H9 (cell line): ENCODE data around the gene ADNP2. TPM values are rescaled to one million over a fixed set of nuclear protein-coding genes. Genes with fewer than 3 reads are reported as not detected.

Experiments used
- DNase-seq: peaks from one replicate; pipeline ENCODE4 v3.0.0-alpha.2; 2017
- H2AFZ ChIP-seq: one replicate; pipeline ENCODE4 v1.6.1; 2013; ENCODE audit warnings: mild to moderate bottlenecking, low read length, control low read depth, moderate library complexity
- H2AK5ac ChIP-seq: 2 replicates; pipeline ENCODE4 v1.6.1; 2013; ENCODE audit warnings: low read length, control low read depth, mixed read lengths; ENCODE audit not compliant: insufficient read length
- H2BK120ac ChIP-seq: one replicate; pipeline ENCODE4 v1.6.1; 2013; ENCODE audit warnings: low read depth, mild to moderate bottlenecking, low read length, control low read depth, inconsistent platforms; ENCODE audit not compliant: poor library complexity, severe bottlenecking
- H2BK12ac ChIP-seq: 2 replicates; pipeline ENCODE4 v1.6.1; 2013; ENCODE audit warnings: low read length, control low read depth, mixed read lengths, low read depth; ENCODE audit not compliant: insufficient read length
- H2BK15ac ChIP-seq: 2 replicates; pipeline ENCODE4 v1.6.1; 2013; ENCODE audit warnings: low read depth, low read length, control low read depth
- H2BK20ac ChIP-seq: one replicate; pipeline ENCODE4 v1.6.1; 2013; ENCODE audit warnings: low read depth, mild to moderate bottlenecking, low read length, control low read depth, inconsistent platforms; ENCODE audit not compliant: poor library complexity, severe bottlenecking
- H2BK5ac ChIP-seq: 2 replicates; pipeline ENCODE4 v1.6.1; 2013; ENCODE audit warnings: low read length, control low read depth, mixed read lengths; ENCODE audit not compliant: insufficient read length
- H3K14ac ChIP-seq: 2 replicates; pipeline ENCODE4 v1.6.1; 2013; ENCODE audit warnings: low read length, control low read depth; ENCODE audit not compliant: insufficient read depth
- H3K18ac ChIP-seq: 2 replicates; pipeline ENCODE4 v1.6.1; 2013; ENCODE audit warnings: low read depth, mild to moderate bottlenecking, mixed read lengths, low read length, control low read depth; ENCODE audit not compliant: insufficient read length
- H3K23ac ChIP-seq: 2 replicates; pipeline ENCODE4 v1.6.1; 2013; ENCODE audit warnings: low read length, control low read depth, mixed read lengths, low read depth; ENCODE audit not compliant: insufficient read length
- H3K23me2 ChIP-seq: 2 replicates; pipeline ENCODE4 v1.6.1; 2013; ENCODE audit warnings: low read depth, mild to moderate bottlenecking, mixed read lengths, low read length, control low read depth; ENCODE audit not compliant: insufficient read length, poor library complexity, severe bottlenecking
- H3K27ac ChIP-seq: 2 replicates; pipeline ENCODE4 v1.5.1; 2013; ENCODE audit warnings: low read length, control low read depth, mixed read lengths, low read depth; ENCODE audit not compliant: insufficient read length
- H3K27me3 ChIP-seq: 2 replicates; pipeline ENCODE4 v1.6.1; 2013; ENCODE audit warnings: low read length, control low read depth, inconsistent platforms; ENCODE audit not compliant: insufficient read depth
- H3K4ac ChIP-seq: 2 replicates; pipeline ENCODE4 v1.6.1; 2013; ENCODE audit warnings: low read depth, mild to moderate bottlenecking, control low read depth, inconsistent platforms, low read length, moderate library complexity
- H3K4me1 ChIP-seq: 2 replicates; pipeline ENCODE4 v1.6.1; 2013; ENCODE audit warnings: low read length, control low read depth, inconsistent platforms; ENCODE audit not compliant: insufficient read depth
- H3K4me2 ChIP-seq: 2 replicates; pipeline ENCODE4 v1.6.1; 2013; ENCODE audit warnings: low read length, control low read depth, mixed read lengths; ENCODE audit not compliant: insufficient read length, insufficient read depth
- H3K56ac ChIP-seq: 2 replicates; pipeline ENCODE4 v1.6.1; 2013; ENCODE audit warnings: low read depth, mild to moderate bottlenecking, mixed read lengths, low read length, control low read depth; ENCODE audit not compliant: insufficient read length
- H3K79me1 ChIP-seq: 2 replicates; pipeline ENCODE4 v1.6.1; 2013; ENCODE audit warnings: low read depth, mild to moderate bottlenecking, moderate library complexity, low read length, control low read depth, inconsistent platforms; ENCODE audit not compliant: insufficient read depth, poor library complexity, severe bottlenecking
- H3K79me2 ChIP-seq: 2 replicates; pipeline ENCODE4 v1.6.1; 2013; ENCODE audit warnings: low read length, control low read depth, inconsistent platforms; ENCODE audit not compliant: insufficient read depth
- H3K9ac ChIP-seq: 2 replicates; pipeline ENCODE4 v1.6.1; 2013; ENCODE audit warnings: low read length, control low read depth, mixed read lengths; ENCODE audit not compliant: insufficient read length; ENCODE audit errors: extremely low read depth
- H3K9me3 ChIP-seq: one replicate; pipeline ENCODE4 v1.6.1; 2013; ENCODE audit warnings: low read depth, low read length, inconsistent platforms; ENCODE audit not compliant: control insufficient read depth
- H3T11ph ChIP-seq: one replicate; pipeline ENCODE4 v1.6.1; 2013; ENCODE audit warnings: mild to moderate bottlenecking, low read length, control low read depth, inconsistent platforms
- H4K20me1 ChIP-seq: one replicate; pipeline ENCODE4 v1.6.1; 2013; ENCODE audit not compliant: control insufficient read depth, insufficient read length, insufficient read depth
- H4K5ac ChIP-seq: 2 replicates; pipeline ENCODE4 v1.6.1; 2013; ENCODE audit warnings: low read depth, mild to moderate bottlenecking, mixed read lengths, low read length, control low read depth; ENCODE audit not compliant: insufficient read length
- H4K8ac ChIP-seq: replicated peaks from 2 replicates; pipeline ENCODE4 v1.6.1; 2013; ENCODE audit warnings: low read length, control low read depth, mixed read lengths, low read depth; ENCODE audit not compliant: insufficient read length
- H4K91ac ChIP-seq: 2 replicates; pipeline ENCODE4 v1.6.1; 2013; ENCODE audit warnings: low read depth, mild to moderate bottlenecking, moderate library complexity, mixed read lengths, low read length, control low read depth; ENCODE audit not compliant: insufficient read length
- H3K27ac Mint-ChIP-seq, 3 experiments: 2 replicates in 2 of 3; 3 replicates in 1 of 3; pipeline ENCODE4 v1.8.0; 2020 to 2021; ENCODE audit warnings: mixed read lengths in 3 of 3, mild to moderate bottlenecking in 1 of 3, moderate library complexity in 1 of 3
- H3K27me3 Mint-ChIP-seq: 2 replicates; pipeline ENCODE4 v1.8.0; 2021; ENCODE audit warnings: low read depth, mild to moderate bottlenecking, moderate library complexity, mixed read lengths
- H3K36me3 Mint-ChIP-seq, 3 experiments: 2 replicates in 2 of 3; 3 replicates in 1 of 3; pipeline ENCODE4 v1.8.0; 2020 to 2021; ENCODE audit warnings: low read depth in 3 of 3, mixed read lengths in 3 of 3; ENCODE audit not compliant: insufficient read depth in 1 of 3
- H3K4me1 Mint-ChIP-seq, 2 experiments: 2 replicates each; pipeline ENCODE4 v1.8.0; 2020; ENCODE audit warnings: mixed read lengths in 2 of 2
- H3K4me3 Mint-ChIP-seq, 2 experiments: 2 replicates in 1 of 2; 3 replicates in 1 of 2; pipeline ENCODE4 v1.8.0; 2020 to 2021; ENCODE audit warnings: mild to moderate bottlenecking in 2 of 2, mixed read lengths in 2 of 2, moderate library complexity in 1 of 2
- H3K9me3 Mint-ChIP-seq, 2 experiments: 2 replicates in 1 of 2; 3 replicates in 1 of 2; pipeline ENCODE4 v1.8.0; 2020; ENCODE audit warnings: mild to moderate bottlenecking in 2 of 2, mixed read lengths in 2 of 2, moderate library complexity in 1 of 2
- WGBS: extraction: QIAGEN DNeasy Blood & Tissue Kit; methylation state at CpG from one replicate; pipeline ENCODE4 v1.1.7; 2013; ENCODE audit warnings: missing lambda C conversion rate, low lambda C conversion rate, mixed read lengths; ENCODE audit not compliant: insufficient read length; ENCODE audit errors: extremely low coverage; 5-methylcytosine and 5-hydroxymethylcytosine counted together
- total RNA-seq: library from RNA; stranded (reverse); gene quantifications from 2 replicates; pipeline ENCODE4 v1.2.1, GENCODE V29; 2021
- TF ChIP-seq, protein P1 (sequence below): fragments of 200-600 bp; sonication (generic); conservative IDR thresholded peaks from 3 replicates; pipeline ENCODE4 v1.8.0; 2021; ENCODE audit warnings: antibody characterized with exemption, mild to moderate bottlenecking

ADNP2 gene
- total RNA-seq, 1 experiment from 2014 or later = 53.5 TPM

- no peak overlapping the region for H2BK120ac ChIP-seq
- H2BK5ac ChIP-seq = no peak overlapping the region
- DNase-seq = no peak
- no peak overlapping the region for H2BK12ac ChIP-seq
- no peak overlapping the region for H4K91ac ChIP-seq
- H3K56ac ChIP-seq = no peak overlapping the region
- H3K14ac ChIP-seq = no peak overlapping the region; the same call in 1 of the 2 replicates
- H3K9me3 Mint-ChIP-seq = no peaks in the 10 kb centered on the region
- H3K18ac ChIP-seq = no peak overlapping the region
- H3T11ph ChIP-seq = no peak overlapping the region
- no peak overlapping the region for H3K4ac ChIP-seq
- H3K27me3 Mint-ChIP-seq = no peaks in the 10 kb centered on the region
- H2AFZ ChIP-seq = no peak overlapping the region
- WGBS = no CpG with 5 or more reads among the region's 20 CpGs
- no peaks in the 10 kb centered on the region for H3K79me2 ChIP-seq
- TF ChIP-seq, protein P1, sequence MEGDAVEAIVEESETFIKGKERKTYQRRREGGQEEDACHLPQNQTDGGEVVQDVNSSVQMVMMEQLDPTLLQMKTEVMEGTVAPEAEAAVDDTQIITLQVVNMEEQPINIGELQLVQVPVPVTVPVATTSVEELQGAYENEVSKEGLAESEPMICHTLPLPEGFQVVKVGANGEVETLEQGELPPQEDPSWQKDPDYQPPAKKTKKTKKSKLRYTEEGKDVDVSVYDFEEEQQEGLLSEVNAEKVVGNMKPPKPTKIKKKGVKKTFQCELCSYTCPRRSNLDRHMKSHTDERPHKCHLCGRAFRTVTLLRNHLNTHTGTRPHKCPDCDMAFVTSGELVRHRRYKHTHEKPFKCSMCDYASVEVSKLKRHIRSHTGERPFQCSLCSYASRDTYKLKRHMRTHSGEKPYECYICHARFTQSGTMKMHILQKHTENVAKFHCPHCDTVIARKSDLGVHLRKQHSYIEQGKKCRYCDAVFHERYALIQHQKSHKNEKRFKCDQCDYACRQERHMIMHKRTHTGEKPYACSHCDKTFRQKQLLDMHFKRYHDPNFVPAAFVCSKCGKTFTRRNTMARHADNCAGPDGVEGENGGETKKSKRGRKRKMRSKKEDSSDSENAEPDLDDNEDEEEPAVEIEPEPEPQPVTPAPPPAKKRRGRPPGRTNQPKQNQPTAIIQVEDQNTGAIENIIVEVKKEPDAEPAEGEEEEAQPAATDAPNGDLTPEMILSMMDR = no peak
- H3K4me3 Mint-ChIP-seq = no peak overlapping the region
- H4K8ac ChIP-seq = no peak overlapping the region
- no peaks in the 10 kb centered on the region for H3K23me2 ChIP-seq
- H2BK15ac ChIP-seq = no peak overlapping the region
- no peak overlapping the region for H3K23ac ChIP-seq
- H3K27me3 ChIP-seq = no peaks in the 10 kb centered on the region
- H3K4me2 ChIP-seq = no peak overlapping the region
- peaks cover 0 to 1% (median 0%) of the 10 kb centered on the region in 3 experiments; a peak in 2 of 7 replicates for H3K36me3 Mint-ChIP-seq
- H2BK20ac ChIP-seq = no peak overlapping the region
- H2AK5ac ChIP-seq = no peak overlapping the region
- H3K4me1 Mint-ChIP-seq = peaks cover 3 to 4% of the 10 kb centered on the region in 2 experiments; a peak in 3 of 4 replicates
- no peaks in the 10 kb centered on the region for H3K9me3 ChIP-seq
- H4K20me1 ChIP-seq = no peaks in the 10 kb centered on the region
- H4K5ac ChIP-seq = no peak overlapping the region
- H3K4me1 ChIP-seq = no peaks in the 10 kb centered on the region
- H3K27ac ChIP-seq = no peak overlapping the region
- H3K9ac ChIP-seq = no peak overlapping the region
- H3K79me1 ChIP-seq = no peaks in the 10 kb centered on the region
- peak overlapping the region in 1 of 3 experiments; percentile 23; a peak in 2 of 7 replicates for H3K27ac Mint-ChIP-seq
These were observed 70.9 kb downstream of the ADNP2 start for GRCh38 chr18:80179857-80180558.
